Measurements from ENCODE around the gene CARTPT. TPM values are rescaled to one million over a fixed set of nuclear protein-coding genes. Genes with fewer than 3 reads are reported as not detected.

CARTPT gene
- total RNA-seq, 1 donor from 2014 or later, result not detected

- no peak for DNase-seq (ENCODE audit: low read depth)
- H3K4me3 ChIP-seq (ENCODE audit: low read depth, low read length), result no peak overlapping the region
- no peak for TF ChIP-seq CTCF (conservative IDR thresholded peaks at IDR 0.05; ENCODE audit: low read depth, low read length)
These were observed 17.7 kb upstream of the CARTPT start for GRCh38 chr5:71701407-71701806.

- TF ChIP-seq CTCF (conservative IDR thresholded peaks at IDR 0.05; ENCODE audit: low read depth, low read length), result no peak
- no peak overlapping the region for H3K4me3 ChIP-seq (ENCODE audit: low read depth, low read length)
- DNase-seq (ENCODE audit: low read depth), result no peak
These were observed 15.1 kb upstream of the CARTPT start for GRCh38 chr5:71703941-71704340.

- DNase-seq (ENCODE audit: low read depth), result no peak
- TF ChIP-seq CTCF (conservative IDR thresholded peaks at IDR 0.05; ENCODE audit: low read depth, low read length), result no peak
- no peak overlapping the region for H3K4me3 ChIP-seq (ENCODE audit: low read depth, low read length)
These were observed 13.7 kb upstream of the CARTPT start for GRCh38 chr5:71705421-71705820.

- TF ChIP-seq CTCF (conservative IDR thresholded peaks at IDR 0.05; ENCODE audit: low read depth, low read length), result no peak
- no peak overlapping the region for H3K4me3 ChIP-seq (ENCODE audit: low read depth, low read length)
- DNase-seq (ENCODE audit: low read depth), result no peak
These were observed 12.2 kb upstream of the CARTPT start for GRCh38 chr5:71706906-71707305.

- no peak overlapping the region for H3K4me3 ChIP-seq (ENCODE audit: low read depth, low read length)
- no peak for DNase-seq (ENCODE audit: low read depth)
- TF ChIP-seq CTCF (conservative IDR thresholded peaks at IDR 0.05; ENCODE audit: low read depth, low read length), result no peak
These were observed 7.5 kb upstream of the CARTPT start for GRCh38 chr5:71711610-71712009.

GRCh38 chr5:71714911-71715310, 4.2 kb upstream of the CARTPT start:
- no peak overlapping the region for H3K4me3 ChIP-seq (ENCODE audit: low read depth, low read length)
- no peak for TF ChIP-seq CTCF (conservative IDR thresholded peaks at IDR 0.05; ENCODE audit: low read depth, low read length)
- no peak for DNase-seq (ENCODE audit: low read depth)

- H3K4me3 ChIP-seq (ENCODE audit: low read depth, low read length), result no peak overlapping the region
- TF ChIP-seq CTCF (conservative IDR thresholded peaks at IDR 0.05; ENCODE audit: low read depth, low read length), result no peak
- no peak for DNase-seq (ENCODE audit: low read depth)
These were observed 8.9 kb downstream of the CARTPT start for GRCh38 chr5:71727978-71728377.
